ENCODE results near the gene THEMIS.

Gene THEMIS

DNA sequence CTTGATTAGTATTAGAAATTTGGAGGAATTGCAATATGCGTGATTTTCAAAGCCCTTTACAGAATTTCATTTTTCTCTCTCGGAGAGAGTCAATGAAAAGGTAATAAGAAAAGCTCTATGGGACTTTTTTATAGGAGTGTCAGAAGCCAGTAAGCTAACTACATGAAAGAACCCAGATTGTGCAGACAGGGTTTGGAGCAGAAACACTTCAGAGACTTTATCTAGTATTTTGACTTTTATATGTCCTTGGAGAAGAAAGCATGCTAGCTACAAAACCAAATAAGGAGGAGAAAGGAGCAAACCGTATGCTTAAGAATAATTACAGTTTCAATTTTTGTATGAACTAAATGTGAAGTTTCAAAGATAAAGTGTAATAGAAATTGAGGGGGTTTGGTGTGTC is 182.2 kb downstream of the THEMIS start:
- no peak for DNase-seq (ENCODE audit: low read depth)
- H3K4me3 ChIP-seq (ENCODE audit: control insufficient read depth, low read depth, low read length) = no peak overlapping the region
- TF ChIP-seq, protein P1, sequence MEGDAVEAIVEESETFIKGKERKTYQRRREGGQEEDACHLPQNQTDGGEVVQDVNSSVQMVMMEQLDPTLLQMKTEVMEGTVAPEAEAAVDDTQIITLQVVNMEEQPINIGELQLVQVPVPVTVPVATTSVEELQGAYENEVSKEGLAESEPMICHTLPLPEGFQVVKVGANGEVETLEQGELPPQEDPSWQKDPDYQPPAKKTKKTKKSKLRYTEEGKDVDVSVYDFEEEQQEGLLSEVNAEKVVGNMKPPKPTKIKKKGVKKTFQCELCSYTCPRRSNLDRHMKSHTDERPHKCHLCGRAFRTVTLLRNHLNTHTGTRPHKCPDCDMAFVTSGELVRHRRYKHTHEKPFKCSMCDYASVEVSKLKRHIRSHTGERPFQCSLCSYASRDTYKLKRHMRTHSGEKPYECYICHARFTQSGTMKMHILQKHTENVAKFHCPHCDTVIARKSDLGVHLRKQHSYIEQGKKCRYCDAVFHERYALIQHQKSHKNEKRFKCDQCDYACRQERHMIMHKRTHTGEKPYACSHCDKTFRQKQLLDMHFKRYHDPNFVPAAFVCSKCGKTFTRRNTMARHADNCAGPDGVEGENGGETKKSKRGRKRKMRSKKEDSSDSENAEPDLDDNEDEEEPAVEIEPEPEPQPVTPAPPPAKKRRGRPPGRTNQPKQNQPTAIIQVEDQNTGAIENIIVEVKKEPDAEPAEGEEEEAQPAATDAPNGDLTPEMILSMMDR (IDR thresholded peaks at IDR 0.05; ENCODE audit: control insufficient read depth, insufficient read depth, low read depth, low read length, missing control alignments) = no peak

DNA sequence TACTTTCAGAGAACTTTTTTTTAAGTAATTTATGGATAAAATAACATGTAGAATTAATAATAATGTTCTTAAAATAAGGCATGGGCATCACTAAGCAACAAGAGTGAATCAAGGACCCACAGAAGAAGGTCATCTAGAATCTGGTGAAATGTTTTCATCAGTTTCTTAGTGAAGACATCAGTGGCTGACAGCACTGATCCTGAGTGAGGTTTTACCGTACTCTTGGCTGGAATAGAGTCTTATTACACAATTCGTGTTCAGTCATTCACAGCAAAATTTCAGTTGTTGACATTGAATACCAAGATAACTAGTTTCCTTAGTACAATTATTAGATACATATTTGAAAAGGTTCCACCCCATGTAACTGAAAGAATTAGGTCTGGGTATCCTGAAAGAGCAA is 183.5 kb downstream of the THEMIS start:
- TF ChIP-seq, protein P1 (IDR thresholded peaks at IDR 0.05; ENCODE audit: control insufficient read depth, insufficient read depth, low read depth, low read length, missing control alignments) = no peak
- DNase-seq (ENCODE audit: low read depth) = no peak
- no peak overlapping the region for H3K4me3 ChIP-seq (ENCODE audit: control insufficient read depth, low read depth, low read length)

DNA sequence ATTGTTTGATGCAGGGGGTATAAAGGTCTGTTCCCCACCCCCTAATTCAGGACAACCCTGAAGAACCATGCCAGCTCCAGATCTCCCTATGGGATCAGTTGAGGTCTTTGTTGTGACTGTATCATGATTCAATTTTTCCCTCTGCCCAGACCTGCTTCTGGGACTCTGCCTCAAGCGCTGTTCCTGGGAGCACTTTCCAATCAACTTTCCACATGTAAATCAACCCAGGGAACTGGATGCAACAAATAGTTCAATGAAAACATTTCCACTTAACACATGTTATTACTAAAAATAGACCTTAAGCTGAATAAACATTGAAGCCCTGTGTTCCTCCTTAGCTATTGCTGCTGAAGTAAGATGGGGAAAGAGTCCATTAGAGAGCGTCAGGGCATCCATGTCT is 184.4 kb downstream of the THEMIS start:
- TF ChIP-seq, protein P1 (IDR thresholded peaks at IDR 0.05; ENCODE audit: control insufficient read depth, insufficient read depth, low read depth, low read length, missing control alignments) = no peak
- DNase-seq (ENCODE audit: low read depth) = no peak
- no peak overlapping the region for H3K4me3 ChIP-seq (ENCODE audit: control insufficient read depth, low read depth, low read length)

DNA sequence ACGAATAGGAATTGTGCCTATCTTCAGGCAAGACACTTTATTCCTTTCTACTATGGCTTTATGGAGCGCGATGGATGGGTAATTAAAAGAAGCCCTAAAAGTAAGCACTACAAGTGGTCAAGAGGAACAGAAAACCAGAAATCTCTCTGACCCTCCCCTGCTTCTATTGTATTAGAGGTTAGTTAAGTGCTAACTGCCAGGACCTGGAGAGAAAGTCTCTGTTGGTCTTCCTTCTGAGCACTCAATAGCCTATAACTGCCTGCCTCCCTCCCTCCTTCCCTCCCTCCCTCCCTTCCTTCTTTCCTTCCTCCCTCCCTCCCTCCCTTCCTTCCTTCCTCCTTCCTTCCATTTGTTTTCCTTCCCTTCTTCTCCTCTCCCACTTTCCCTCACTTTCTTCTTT is 190.2 kb downstream of the THEMIS start:
- no peak for DNase-seq (ENCODE audit: low read depth)
- H3K4me3 ChIP-seq (ENCODE audit: control insufficient read depth, low read depth, low read length) = no peak overlapping the region
- TF ChIP-seq, protein P1 (IDR thresholded peaks at IDR 0.05; ENCODE audit: control insufficient read depth, insufficient read depth, low read depth, low read length, missing control alignments) = no peak

DNA sequence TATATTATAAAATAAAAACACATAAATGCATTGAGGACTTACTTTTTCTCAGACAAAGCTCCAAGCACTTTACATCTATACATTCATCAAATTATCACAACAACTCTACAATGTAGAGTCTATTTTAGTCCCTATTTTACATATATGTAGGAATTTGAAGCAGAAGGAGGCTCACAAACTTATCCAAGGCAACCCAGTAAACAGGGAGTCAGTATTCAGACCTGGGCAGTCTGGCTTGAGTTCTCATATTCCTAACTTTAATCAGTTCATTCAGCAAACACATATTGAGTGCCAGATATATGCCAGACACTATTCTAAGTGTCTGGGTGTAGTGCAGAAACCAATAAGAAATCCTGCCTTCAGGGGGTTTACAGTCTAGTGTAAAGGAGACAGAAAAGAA is 194.6 kb downstream of the THEMIS start:
- DNase-seq (ENCODE audit: low read depth) = no peak
- TF ChIP-seq, protein P1 (IDR thresholded peaks at IDR 0.05; ENCODE audit: control insufficient read depth, insufficient read depth, low read depth, low read length, missing control alignments) = no peak
- H3K4me3 ChIP-seq (ENCODE audit: control insufficient read depth, low read depth, low read length) = no peak overlapping the region

DNA sequence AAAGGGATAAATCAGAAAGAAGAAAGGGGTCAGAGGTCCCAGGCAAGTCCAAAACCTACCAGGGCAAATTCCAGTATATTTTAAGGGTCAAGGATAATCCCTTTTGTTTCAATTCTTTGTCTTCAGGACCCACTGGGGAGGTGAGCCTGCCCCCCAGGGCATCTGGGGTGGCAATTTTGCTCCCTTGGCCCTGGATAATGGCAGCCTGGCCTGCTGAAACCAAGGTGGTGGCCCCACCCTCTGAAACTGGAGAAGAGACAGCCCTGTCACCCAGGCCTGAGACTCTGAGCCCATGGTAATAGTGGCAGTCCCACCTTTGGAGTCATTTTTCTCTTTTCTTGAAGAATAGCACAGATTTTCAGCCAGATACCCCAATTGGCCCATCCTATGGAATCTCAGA is 205.8 kb downstream of the THEMIS start:
- DNase-seq (ENCODE audit: low read depth) = no peak
- TF ChIP-seq, protein P1 (IDR thresholded peaks at IDR 0.05; ENCODE audit: control insufficient read depth, insufficient read depth, low read depth, low read length, missing control alignments) = no peak
- H3K4me3 ChIP-seq (ENCODE audit: control insufficient read depth, low read depth, low read length) = no peak overlapping the region

DNA sequence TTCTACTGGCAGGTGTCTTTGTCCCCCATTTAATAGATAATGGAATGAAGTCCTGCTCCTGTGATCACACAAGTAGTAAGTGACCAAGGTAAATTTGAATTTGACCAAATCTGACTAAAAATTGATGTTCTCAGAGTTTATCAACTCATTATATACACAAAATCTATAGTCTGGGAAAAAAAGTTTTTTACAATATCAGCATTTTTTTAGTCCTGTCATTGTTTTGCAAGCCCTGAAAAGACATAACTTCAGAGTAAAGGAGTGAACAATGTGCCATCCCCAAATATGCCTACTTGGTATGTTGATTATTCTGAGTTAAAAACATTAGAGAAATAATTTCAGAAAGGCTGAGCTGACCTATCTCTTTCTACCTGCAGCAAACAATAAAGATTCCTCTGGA is 209.7 kb downstream of the THEMIS start:
- TF ChIP-seq, protein P1 (IDR thresholded peaks at IDR 0.05; ENCODE audit: control insufficient read depth, insufficient read depth, low read depth, low read length, missing control alignments) = no peak
- DNase-seq (ENCODE audit: low read depth) = no peak
- no peak overlapping the region for H3K4me3 ChIP-seq (ENCODE audit: control insufficient read depth, low read depth, low read length)

Data from AG09309 (cell line).